Mesendoderm (in vitro differentiated cells): ENCODE measurements around the gene TSPEAR.
"Not testable (repeated sequence)": the region's sequence is repeated elsewhere in the genome, so short reads cannot be mapped to it uniquely, and the experiment has no call there.

ENCODE experiments used
- DNase-seq: peaks from one replicate; pipeline ENCODE4 v3.0.0; 2013
- H2AK5ac ChIP-seq: 2 replicates; pipeline ENCODE4 v1.6.1; 2013; ENCODE audit warnings: low read length, inconsistent platforms
- H2BK120ac ChIP-seq: 2 replicates; pipeline ENCODE4 v1.6.1; 2013; ENCODE audit warnings: low read depth, mild to moderate bottlenecking, low read length, moderate library complexity, mixed read lengths
- H2BK15ac ChIP-seq: replicated peaks from 2 replicates; pipeline ENCODE4 v1.6.1; 2013; ENCODE audit warnings: low read depth, mild to moderate bottlenecking, moderate library complexity
- H2BK5ac ChIP-seq: 2 replicates; pipeline ENCODE4 v1.6.1; 2013; ENCODE audit warnings: low read length, inconsistent platforms
- H3K18ac ChIP-seq: 2 replicates; pipeline ENCODE4 v1.6.1; 2013; ENCODE audit warnings: mild to moderate bottlenecking, low read length, mixed read lengths
- H3K23ac ChIP-seq: one replicate; pipeline ENCODE4 v1.6.1; 2013; ENCODE audit warnings: low read length
- H3K27ac ChIP-seq: 2 replicates; pipeline ENCODE4 v1.5.1; 2013; ENCODE audit warnings: low read depth, mild to moderate bottlenecking, inconsistent platforms, low read length, moderate library complexity
- H3K27me3 ChIP-seq: 2 replicates; pipeline ENCODE4 v1.6.1; 2013; ENCODE audit warnings: low read length, control low read depth, mild to moderate bottlenecking, inconsistent platforms; ENCODE audit not compliant: insufficient read depth, poor library complexity
- H3K36me3 ChIP-seq: 2 replicates; pipeline ENCODE4 v1.6.1; 2013; ENCODE audit warnings: low read length, inconsistent platforms; ENCODE audit not compliant: control insufficient read depth, insufficient read depth
- H3K4ac ChIP-seq: one replicate; pipeline ENCODE4 v1.6.1; 2013; ENCODE audit warnings: low read depth, mild to moderate bottlenecking, low read length, moderate library complexity
- H3K4me1 ChIP-seq: 2 replicates; pipeline ENCODE4 v1.6.1; 2013; ENCODE audit warnings: low read depth, low read length, inconsistent platforms; ENCODE audit not compliant: control insufficient read depth
- H3K4me2 ChIP-seq: 2 replicates; pipeline ENCODE4 v1.6.1; 2013; ENCODE audit warnings: low read length
- H3K4me3 ChIP-seq: 2 replicates; pipeline ENCODE4 v1.5.1; 2013; ENCODE audit warnings: mild to moderate bottlenecking, low read length
- H3K56ac ChIP-seq: one replicate; pipeline ENCODE4 v1.6.1; 2013; ENCODE audit warnings: low read length
- H3K79me1 ChIP-seq: 2 replicates; pipeline ENCODE4 v1.6.1; 2013; ENCODE audit warnings: low read length, inconsistent platforms
- H3K79me2 ChIP-seq: 2 replicates; pipeline ENCODE4 v1.6.1; 2013; ENCODE audit warnings: mild to moderate bottlenecking, low read length; ENCODE audit not compliant: control insufficient read depth, insufficient read depth
- H3K9ac ChIP-seq: 2 replicates; pipeline ENCODE4 v1.6.1; 2013; ENCODE audit warnings: low read length, inconsistent platforms
- H4K5ac ChIP-seq: one replicate; pipeline ENCODE4 v1.6.1; 2013; ENCODE audit warnings: low read length
- H4K8ac ChIP-seq: one replicate; pipeline ENCODE4 v1.6.1; 2013; ENCODE audit warnings: low read depth, mild to moderate bottlenecking, control low read depth, low read length, moderate library complexity
- WGBS: extraction: QIAGEN DNeasy Blood & Tissue Kit; methylation state at CpG from one replicate; pipeline ENCODE4 v1.1.7; 2013; ENCODE audit warnings: low lambda C conversion rate, missing lambda C conversion rate; ENCODE audit not compliant: insufficient coverage; ENCODE audit errors: extremely low coverage; 5-methylcytosine and 5-hydroxymethylcytosine counted together

TSPEAR gene

GRCh38 chr21:44507673-44508425, 203.5 kb downstream of the TSPEAR start:
- Histone ChIP-seq H3K4ac (no peak overlapping the region), H3K79me2 (no peaks in the 10 kb centered on the region), H3K36me3 (no peaks in the 10 kb centered on the region), H2BK120ac (no peak overlapping the region), H3K18ac (no peak overlapping the region), H3K56ac (no peak overlapping the region), H4K5ac (no peak overlapping the region), H3K4me3 (no peak overlapping the region), H3K9ac (no peak overlapping the region), H3K4me1 (no peaks in the 10 kb centered on the region), H2BK5ac (no peak overlapping the region), H3K23ac (no peak overlapping the region), H2AK5ac (no peak overlapping the region), H3K79me1 (no peaks in the 10 kb centered on the region), H3K27ac (no peak overlapping the region), H4K8ac (no peak overlapping the region), H3K4me2 (no peak overlapping the region), H3K27me3 (no peaks in the 10 kb centered on the region), H2BK15ac (no peak overlapping the region)
- no peak for DNase-seq
- no CpG with 5 or more reads among the region's 26 CpGs for WGBS

- H3K4ac ChIP-seq, result no peak overlapping the region
- no peak for DNase-seq
- H3K4me2 ChIP-seq, result no peak overlapping the region
- no peaks in the 10 kb centered on the region for H3K4me1 ChIP-seq
- H2BK5ac ChIP-seq, result no peak overlapping the region
- no peaks in the 10 kb centered on the region for H3K36me3 ChIP-seq
- no peak overlapping the region for H2BK15ac ChIP-seq
- H3K27me3 ChIP-seq, result no peaks in the 10 kb centered on the region
- H2BK120ac ChIP-seq, result no peak overlapping the region
- no CpG with 5 or more reads among the region's 44 CpGs for WGBS
- H2AK5ac ChIP-seq, result no peak overlapping the region
- no peak overlapping the region for H3K4me3 ChIP-seq
- no peak overlapping the region for H3K23ac ChIP-seq
- no peaks in the 10 kb centered on the region for H3K79me1 ChIP-seq
- no peak overlapping the region for H4K5ac ChIP-seq
- no peak overlapping the region for H3K18ac ChIP-seq
- H3K27ac ChIP-seq, result no peak overlapping the region
- no peak overlapping the region for H3K56ac ChIP-seq
- H3K9ac ChIP-seq, result no peak overlapping the region
- no peaks in the 10 kb centered on the region for H3K79me2 ChIP-seq
- H4K8ac ChIP-seq, result no peak overlapping the region
Measured at GRCh38 chr21:44506279-44507255, 204.8 kb downstream of the TSPEAR start.

- Histone ChIP-seq H3K18ac (no peak overlapping the region), H3K27me3 (no peaks in the 10 kb centered on the region), H3K4me3 (no peak overlapping the region), H3K4me1 (no peaks in the 10 kb centered on the region), H3K4me2 (no peak overlapping the region), H2AK5ac (no peak overlapping the region), H4K8ac (no peak overlapping the region), H3K36me3 (no peaks in the 10 kb centered on the region), H3K4ac (no peak overlapping the region), H2BK15ac (no peak overlapping the region), H3K79me2 (no peaks in the 10 kb centered on the region), H4K5ac (no peak overlapping the region), H3K79me1 (no peaks in the 10 kb centered on the region), H3K9ac (no peak overlapping the region), H2BK120ac (no peak overlapping the region), H3K27ac (no peak overlapping the region), H3K23ac (no peak overlapping the region), H2BK5ac (no peak overlapping the region), H3K56ac (no peak overlapping the region)
- WGBS, result no CpG with 5 or more reads among the region's 16 CpGs
- no peak for DNase-seq
Measured at GRCh38 chr21:44505673-44506278, 205.6 kb downstream of the TSPEAR start.

GRCh38 chr21:44503901-44504399, 207.4 kb downstream of the TSPEAR start:
- no peak overlapping the region for H3K9ac ChIP-seq
- H3K79me1 ChIP-seq, result no peaks in the 10 kb centered on the region
- no peak overlapping the region for H4K8ac ChIP-seq
- no peak overlapping the region for H2BK120ac ChIP-seq
- no peaks in the 10 kb centered on the region for H3K36me3 ChIP-seq
- no peak overlapping the region for H2AK5ac ChIP-seq
- no peaks in the 10 kb centered on the region for H3K79me2 ChIP-seq
- H3K18ac ChIP-seq, result no peak overlapping the region
- no peaks in the 10 kb centered on the region for H3K27me3 ChIP-seq
- H3K56ac ChIP-seq, result no peak overlapping the region
- no peak overlapping the region for H3K4ac ChIP-seq
- H2BK5ac ChIP-seq, result no peak overlapping the region
- WGBS, result no CpG with 5 or more reads among the region's 20 CpGs
- no peak for DNase-seq
- H3K27ac ChIP-seq, result no peak overlapping the region
- H3K23ac ChIP-seq, result no peak overlapping the region
- no peak overlapping the region for H3K4me3 ChIP-seq
- H4K5ac ChIP-seq, result no peak overlapping the region
- H3K4me1 ChIP-seq, result no peaks in the 10 kb centered on the region
- no peak overlapping the region for H2BK15ac ChIP-seq
- H3K4me2 ChIP-seq, result no peak overlapping the region

- DNase-seq, H3K36me3 ChIP-seq, H2BK120ac ChIP-seq, H3K56ac ChIP-seq, H3K27me3 ChIP-seq, H3K9ac ChIP-seq, H2BK5ac ChIP-seq, H3K79me2 ChIP-seq, H4K5ac ChIP-seq, H3K4me1 ChIP-seq, H3K4ac ChIP-seq, H4K8ac ChIP-seq, H3K79me1 ChIP-seq, H3K4me3 ChIP-seq, H3K27ac ChIP-seq, H2BK15ac ChIP-seq, H3K4me2 ChIP-seq, H3K18ac ChIP-seq, H2AK5ac ChIP-seq, H3K23ac ChIP-seq: not testable (repeated sequence)
- WGBS, result no CpG with 5 or more reads among the region's 44 CpGs
Measured at GRCh38 chr21:44503006-44503889, 208.1 kb downstream of the TSPEAR start.
